OCI-LY1 (cell line): ENCODE results near the gene SLC38A7.

ENCODE experiments used
- H2AFZ ChIP-seq: fragments of 200-600 bp; sonication (generic), shearing (Covaris generic); 2 replicates; pipeline ENCODE4 v1.6.0; 2014; ENCODE audit warnings: antibody characterized with exemption, mild to moderate bottlenecking, low read length
- H3F3A ChIP-seq: fragments of 200-600 bp; sonication (generic), shearing (Covaris generic); 2 replicates; pipeline ENCODE4 v1.6.0; 2014; ENCODE audit warnings: mild to moderate bottlenecking, antibody characterized with exemption, low read length, moderate library complexity; ENCODE audit not compliant: insufficient read depth
- H3K27ac ChIP-seq: fragments of 200-600 bp; sonication (generic); 2 replicates; pipeline ENCODE4 v1.5.1; 2014; ENCODE audit warnings: low read length, mixed run types, mild to moderate bottlenecking, low read depth; ENCODE audit not compliant: poor library complexity, severe bottlenecking
- H3K27me3 ChIP-seq: fragments of 200-600 bp; sonication (generic); 2 replicates; pipeline ENCODE4 v1.6.0; 2014; ENCODE audit warnings: antibody characterized with exemption, mild to moderate bottlenecking, low read length, moderate library complexity; ENCODE audit not compliant: insufficient read depth
- H3K36me3 ChIP-seq: fragments of 200-600 bp; sonication (generic); 2 replicates; pipeline ENCODE4 v1.6.1; 2014; ENCODE audit warnings: mild to moderate bottlenecking, antibody characterized with exemption, low read length, moderate library complexity, mixed read lengths; ENCODE audit not compliant: insufficient read depth
- H3K4me1 ChIP-seq: fragments of 200-600 bp; sonication (generic); 2 replicates; pipeline ENCODE4 v1.5.1; 2014; ENCODE audit warnings: mild to moderate bottlenecking, low read length, moderate library complexity; ENCODE audit not compliant: insufficient read depth, severe bottlenecking
- H3K4me2 ChIP-seq: fragments of 200-600 bp; sonication (generic), shearing (Covaris generic); 2 replicates; pipeline ENCODE4 v1.6.1; 2014; ENCODE audit warnings: low read length
- H3K4me3 ChIP-seq: fragments of 200-600 bp; sonication (generic); 2 replicates; pipeline ENCODE4 v1.5.1; 2014; ENCODE audit warnings: low read length, low read depth, mild to moderate bottlenecking, mixed read lengths; ENCODE audit not compliant: poor library complexity, severe bottlenecking
- H3K79me2 ChIP-seq: fragments of 200-600 bp; shearing (Covaris generic); 2 replicates; pipeline ENCODE4 v1.6.1; 2016; ENCODE audit warnings: mixed run types, low read length, mixed read lengths; ENCODE audit not compliant: insufficient read depth
- H3K9ac ChIP-seq: fragments of 200-600 bp; sonication (generic), shearing (Covaris generic); 2 replicates; pipeline ENCODE4 v1.6.1; 2014; ENCODE audit warnings: mild to moderate bottlenecking, low read length, mixed read lengths
- H3K9me2 ChIP-seq: fragments of 200-600 bp; sonication (generic), shearing (Covaris generic); 2 replicates; pipeline ENCODE4 v1.6.1; 2014; ENCODE audit warnings: low read depth, mild to moderate bottlenecking, low read length, mixed read lengths
- H3K9me3 ChIP-seq: fragments of 200-600 bp; shearing (Covaris generic); 2 replicates; pipeline ENCODE4 v1.6.1; 2014; ENCODE audit warnings: low read length, mixed read lengths
- H4K20me1 ChIP-seq: fragments of 200-600 bp; sonication (generic), shearing (Covaris generic); 2 replicates; pipeline ENCODE4 v1.6.0; 2016; ENCODE audit warnings: mild to moderate bottlenecking, low read length; ENCODE audit not compliant: insufficient read depth
- CTCF ChIP-seq: fragments of 200-600 bp; sonication (generic), shearing (Covaris generic); IDR thresholded peaks from 2 replicates; pipeline ENCODE4 v1.5.1; 2017; ENCODE audit warnings: mild to moderate bottlenecking, antibody characterized with exemption, low read length, moderate library complexity, mixed read lengths
- EZH2 ChIP-seq: fragments of 200-600 bp; sonication (generic), shearing (Covaris generic); IDR thresholded peaks from 2 replicates; pipeline ENCODE4 v1.8.0; 2017; ENCODE audit warnings: borderline replicate concordance, mixed run types, mild to moderate bottlenecking, antibody characterized with exemption, low read length, moderate library complexity, mixed read lengths

The SLC38A7 gene

GRCh38 chr16:58649707-58650106, 34.9 kb downstream of the SLC38A7 start:
- no peaks in the 10 kb centered on the region for H3K4me1 ChIP-seq
- no peak overlapping the region for H3K9ac ChIP-seq
- no peaks in the 10 kb centered on the region for H3K9me3 ChIP-seq
- H3K27me3 ChIP-seq: no peaks in the 10 kb centered on the region; the same call in 1 of the 2 replicates
- no peak overlapping the region for H2AFZ ChIP-seq
- H3K79me2 ChIP-seq: no peaks in the 10 kb centered on the region
- no peaks in the 10 kb centered on the region for H4K20me1 ChIP-seq
- no peaks in the 10 kb centered on the region for H3K9me2 ChIP-seq
- H3F3A ChIP-seq: no peaks in the 10 kb centered on the region
- H3K36me3 ChIP-seq: no peaks in the 10 kb centered on the region
- H3K4me2 ChIP-seq: no peak overlapping the region
- H3K27ac ChIP-seq: no peak overlapping the region
- H3K4me3 ChIP-seq: no peak overlapping the region
- no peak for TF ChIP-seq CTCF
- TF ChIP-seq EZH2: no peak

GRCh38 chr16:58647107-58647506, 37.5 kb downstream of the SLC38A7 start:
- Histone ChIP-seq H3K27me3 (no peaks in the 10 kb centered on the region; the same call in 1 of the 2 replicates), H3K27ac (no peak overlapping the region), H3K9me3 (no peaks in the 10 kb centered on the region), H3K9me2 (no peaks in the 10 kb centered on the region), H3K4me3 (no peak overlapping the region), H3F3A (no peaks in the 10 kb centered on the region), H3K36me3 (no peaks in the 10 kb centered on the region), H2AFZ (no peak overlapping the region), H3K4me1 (no peaks in the 10 kb centered on the region), H4K20me1 (no peaks in the 10 kb centered on the region), H3K9ac (no peak overlapping the region), H3K4me2 (no peak overlapping the region), H3K79me2 (no peaks in the 10 kb centered on the region)
- TF ChIP-seq EZH2: no peak
- TF ChIP-seq CTCF: no peak

GRCh38 chr16:58644765-58645487, 39.6 kb downstream of the SLC38A7 start:
- Histone ChIP-seq H3K4me1 (no peaks in the 10 kb centered on the region), H3K9me2 (no peaks in the 10 kb centered on the region), H3K4me3 (no peak overlapping the region), H3K27me3 (no peaks in the 10 kb centered on the region; the same call in 1 of the 2 replicates), H3K27ac (no peak overlapping the region), H4K20me1 (no peaks in the 10 kb centered on the region), H3K79me2 (no peaks in the 10 kb centered on the region), H3F3A (no peaks in the 10 kb centered on the region), H2AFZ (no peak overlapping the region), H3K9ac (no peak overlapping the region), H3K36me3 (no peaks in the 10 kb centered on the region), H3K4me2 (no peak overlapping the region), H3K9me3 (no peaks in the 10 kb centered on the region)
- TF ChIP-seq EZH2 (no peak), CTCF (no peak)
